ENCODE results near the gene PPME1.

PPME1 gene

DNA sequence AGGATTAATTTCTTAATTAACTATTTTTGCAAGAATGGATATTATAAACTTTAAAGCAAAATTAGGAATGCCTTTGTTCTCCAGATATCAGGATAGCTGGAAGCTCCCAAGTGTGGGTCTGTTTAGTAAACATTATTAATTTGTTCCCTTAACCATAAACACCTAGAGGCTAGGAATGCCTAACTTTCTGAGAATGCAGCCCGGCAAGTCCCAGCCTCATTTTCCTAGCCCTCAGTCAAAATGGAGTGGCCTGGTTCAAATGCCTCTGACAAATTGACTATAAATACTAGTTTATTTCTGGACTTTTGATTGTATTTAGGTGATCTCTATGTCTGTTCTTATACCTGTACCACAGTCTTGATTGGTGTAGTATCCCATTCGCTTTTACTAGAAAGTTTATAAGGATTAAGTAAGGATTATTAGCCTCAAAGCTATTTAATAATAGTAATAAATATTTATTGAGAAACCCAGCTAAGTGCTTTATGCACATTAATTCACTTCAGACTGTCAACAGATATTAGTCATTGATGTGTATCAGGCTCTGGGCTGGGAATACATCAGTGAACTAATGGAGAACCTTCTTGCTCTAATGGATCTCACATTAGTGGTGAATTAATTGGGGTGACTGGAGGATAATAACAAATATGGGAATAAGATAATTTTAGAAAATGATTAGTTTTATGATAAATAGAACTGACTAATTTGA, 25.8 kb downstream of the PPME1 start:
- no peak overlapping the region for H3K4me3 ChIP-seq (replicated peaks in 1 of 2; ENCODE audit: low read depth in 2 of 2, low read length in 2 of 2)
- DNase-seq (ENCODE audit: low read depth in 2 of 2) = no peak
- TF ChIP-seq, protein P1, sequence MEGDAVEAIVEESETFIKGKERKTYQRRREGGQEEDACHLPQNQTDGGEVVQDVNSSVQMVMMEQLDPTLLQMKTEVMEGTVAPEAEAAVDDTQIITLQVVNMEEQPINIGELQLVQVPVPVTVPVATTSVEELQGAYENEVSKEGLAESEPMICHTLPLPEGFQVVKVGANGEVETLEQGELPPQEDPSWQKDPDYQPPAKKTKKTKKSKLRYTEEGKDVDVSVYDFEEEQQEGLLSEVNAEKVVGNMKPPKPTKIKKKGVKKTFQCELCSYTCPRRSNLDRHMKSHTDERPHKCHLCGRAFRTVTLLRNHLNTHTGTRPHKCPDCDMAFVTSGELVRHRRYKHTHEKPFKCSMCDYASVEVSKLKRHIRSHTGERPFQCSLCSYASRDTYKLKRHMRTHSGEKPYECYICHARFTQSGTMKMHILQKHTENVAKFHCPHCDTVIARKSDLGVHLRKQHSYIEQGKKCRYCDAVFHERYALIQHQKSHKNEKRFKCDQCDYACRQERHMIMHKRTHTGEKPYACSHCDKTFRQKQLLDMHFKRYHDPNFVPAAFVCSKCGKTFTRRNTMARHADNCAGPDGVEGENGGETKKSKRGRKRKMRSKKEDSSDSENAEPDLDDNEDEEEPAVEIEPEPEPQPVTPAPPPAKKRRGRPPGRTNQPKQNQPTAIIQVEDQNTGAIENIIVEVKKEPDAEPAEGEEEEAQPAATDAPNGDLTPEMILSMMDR (IDR thresholded peaks at IDR 0.05; ENCODE audit: low read depth, low read length) = no peak

DNA sequence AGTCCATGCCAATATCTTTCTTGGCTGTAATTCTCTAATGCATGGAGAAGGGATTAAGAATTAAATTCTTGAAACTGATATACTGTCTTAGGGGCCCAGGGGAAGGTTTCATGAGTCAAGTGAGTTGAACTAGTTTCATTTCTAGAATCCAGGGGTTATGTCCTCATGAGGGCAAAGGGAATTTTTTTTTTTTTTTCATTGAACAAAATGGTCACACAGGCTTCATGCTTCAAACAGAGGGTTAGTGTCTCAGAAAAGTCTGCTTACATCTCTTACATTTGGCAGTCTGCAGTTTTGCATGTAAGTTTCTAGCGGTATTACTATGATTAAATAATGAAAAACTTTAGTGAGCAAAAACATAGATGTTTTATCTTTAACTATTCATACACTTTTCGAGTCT, 32.9 kb downstream of the PPME1 start:
- DNase-seq (ENCODE audit: low read depth in 2 of 2) = no peak
- H3K4me3 ChIP-seq (replicated peaks in 1 of 2; ENCODE audit: low read depth in 2 of 2, low read length in 2 of 2) = no peak overlapping the region
- TF ChIP-seq, protein P1 (IDR thresholded peaks at IDR 0.05; ENCODE audit: low read depth, low read length) = no peak

DNA sequence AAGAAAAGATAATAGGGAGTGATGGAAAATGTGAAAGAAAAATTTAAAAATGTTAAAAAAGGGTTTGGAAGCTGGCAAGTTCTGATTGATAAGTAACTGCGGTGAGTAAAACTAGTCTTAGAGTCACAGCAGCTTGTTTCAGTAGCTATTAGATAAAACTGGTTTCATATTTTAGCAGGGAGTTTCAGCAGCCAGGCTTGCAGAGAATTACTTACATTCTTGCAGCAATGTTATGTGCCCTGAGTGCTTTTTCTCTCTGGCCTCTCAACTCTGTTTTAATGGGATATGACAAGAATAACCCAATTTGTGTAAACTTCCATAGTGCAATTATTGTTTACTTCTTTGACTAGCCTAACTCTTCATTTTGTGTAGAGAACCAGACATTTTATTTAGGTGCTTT, 33.6 kb downstream of the PPME1 start:
- TF ChIP-seq, protein P1 (IDR thresholded peaks at IDR 0.05; ENCODE audit: low read depth, low read length) = no peak

DNA sequence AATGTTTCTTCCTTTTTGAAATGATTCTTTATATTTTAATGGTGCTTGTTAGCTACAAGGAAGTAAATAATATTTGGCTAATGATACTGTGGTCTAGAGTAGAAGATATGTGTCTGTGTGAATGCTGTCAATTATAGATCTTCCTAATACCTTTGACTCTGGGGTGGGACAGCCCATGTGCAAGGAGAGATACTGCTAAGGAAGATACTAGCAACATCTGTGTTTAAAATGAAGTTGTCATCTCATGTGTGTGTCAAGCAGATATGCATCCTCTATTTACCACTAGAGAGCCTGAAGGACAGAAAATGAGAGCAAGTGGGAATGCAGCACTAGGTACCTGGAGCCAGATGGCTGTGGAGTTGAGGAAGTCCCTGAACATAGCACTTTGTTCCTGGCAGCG, 34.1 kb downstream of the PPME1 start:
- no peak overlapping the region for H3K4me3 ChIP-seq (replicated peaks in 1 of 2; ENCODE audit: low read depth in 2 of 2, low read length in 2 of 2)
- TF ChIP-seq, protein P1 (IDR thresholded peaks at IDR 0.05; ENCODE audit: low read depth, low read length) = no peak
- no peak for DNase-seq (ENCODE audit: low read depth in 2 of 2)

More for the DNA sequence above, 33.6 kb downstream of the PPME1 start:
- H3K4me3 ChIP-seq (replicated peaks in 1 of 2; ENCODE audit: low read depth in 2 of 2, low read length in 2 of 2) = no peak overlapping the region
- DNase-seq (ENCODE audit: low read depth in 2 of 2) = no peak

DNA sequence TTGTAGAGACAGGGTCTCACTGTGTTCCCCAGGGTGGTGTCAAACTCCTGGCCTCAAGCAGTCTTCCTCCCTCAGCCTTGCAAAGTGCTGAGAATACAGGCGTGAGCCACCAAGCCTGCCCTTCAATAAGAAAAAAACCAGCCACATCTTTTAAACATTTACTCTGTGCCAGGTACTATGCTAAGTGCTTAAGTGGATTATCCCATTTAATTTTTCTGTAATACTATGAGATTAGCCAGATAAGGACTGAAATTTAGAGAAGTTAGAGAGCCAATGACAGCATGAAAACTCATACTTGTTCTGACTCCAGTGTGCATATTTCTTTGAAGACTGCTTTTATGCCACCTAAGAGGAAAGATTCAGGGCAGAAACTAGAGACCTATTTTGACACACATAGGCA, 35.7 kb downstream of the PPME1 start:
- no peak overlapping the region for H3K4me3 ChIP-seq (replicated peaks in 1 of 2; ENCODE audit: low read depth in 2 of 2, low read length in 2 of 2)
- DNase-seq (ENCODE audit: low read depth in 2 of 2) = no peak
- TF ChIP-seq, protein P1 (IDR thresholded peaks at IDR 0.05; ENCODE audit: low read depth, low read length) = no peak

DNA sequence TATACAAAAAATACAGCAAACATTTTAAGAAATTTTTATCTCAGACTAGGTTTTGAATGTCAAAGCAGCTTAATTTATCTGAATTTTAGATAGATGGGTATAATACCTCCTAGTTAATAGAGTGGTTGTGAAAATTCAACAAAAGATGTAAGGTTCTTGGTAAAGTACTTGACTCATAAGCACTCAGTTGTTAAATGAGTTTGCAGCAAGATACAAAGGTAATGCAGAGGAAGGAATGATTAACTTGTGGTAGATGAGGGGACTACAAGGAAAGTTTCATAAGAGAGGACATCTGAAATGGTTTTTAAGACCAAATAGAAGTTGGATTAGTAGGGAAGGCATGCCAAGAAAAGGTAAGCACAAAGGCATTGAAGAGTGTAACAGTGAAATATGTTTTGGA, 37.4 kb downstream of the PPME1 start:
- TF ChIP-seq, protein P1 (IDR thresholded peaks at IDR 0.05; ENCODE audit: low read depth, low read length) = no peak
- H3K4me3 ChIP-seq (replicated peaks in 1 of 2; ENCODE audit: low read depth in 2 of 2, low read length in 2 of 2) = no peak overlapping the region
- no peak for DNase-seq (ENCODE audit: low read depth in 2 of 2)

DNA sequence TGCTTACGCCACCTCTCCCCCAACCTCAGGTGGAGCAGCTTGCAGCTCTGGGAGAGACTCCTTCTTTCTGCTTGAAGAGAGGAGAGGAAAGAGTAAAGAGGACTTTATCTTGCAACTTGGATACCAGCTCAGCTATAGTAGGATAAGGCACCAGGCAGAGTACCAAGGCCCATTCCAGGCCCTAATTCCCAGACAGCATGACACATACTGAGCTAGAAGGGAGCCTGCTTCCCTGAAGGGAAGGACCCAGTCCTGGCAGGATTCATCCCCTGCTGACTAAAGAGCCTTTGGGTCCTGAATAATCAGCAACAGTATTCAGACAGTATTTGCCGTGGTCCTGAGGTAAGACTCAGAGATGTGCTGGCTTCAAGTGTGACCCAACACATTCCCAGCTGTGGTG, 41.4 kb downstream of the PPME1 start:
- no peak for DNase-seq (ENCODE audit: low read depth in 2 of 2)
- no peak overlapping the region for H3K4me3 ChIP-seq (replicated peaks in 1 of 2; ENCODE audit: low read depth in 2 of 2, low read length in 2 of 2)
- TF ChIP-seq, protein P1 (IDR thresholded peaks at IDR 0.05; ENCODE audit: low read depth, low read length) = no peak

Measured in cardiac fibroblast (primary cell).